GM12873 (cell line): ENCODE measurements around the gene PALD1.

ENCODE experiments used
- TF ChIP-seq, protein P1 (sequence below): IDR thresholded peaks from 2 replicates; pipeline ENCODE4 v1.5.1; 2012; ENCODE audit warnings: low read depth, mild to moderate bottlenecking, moderate library complexity, low read length, control low read depth; ENCODE audit not compliant: insufficient read depth; ENCODE audit errors: missing control alignments

PALD1 gene

DNA sequence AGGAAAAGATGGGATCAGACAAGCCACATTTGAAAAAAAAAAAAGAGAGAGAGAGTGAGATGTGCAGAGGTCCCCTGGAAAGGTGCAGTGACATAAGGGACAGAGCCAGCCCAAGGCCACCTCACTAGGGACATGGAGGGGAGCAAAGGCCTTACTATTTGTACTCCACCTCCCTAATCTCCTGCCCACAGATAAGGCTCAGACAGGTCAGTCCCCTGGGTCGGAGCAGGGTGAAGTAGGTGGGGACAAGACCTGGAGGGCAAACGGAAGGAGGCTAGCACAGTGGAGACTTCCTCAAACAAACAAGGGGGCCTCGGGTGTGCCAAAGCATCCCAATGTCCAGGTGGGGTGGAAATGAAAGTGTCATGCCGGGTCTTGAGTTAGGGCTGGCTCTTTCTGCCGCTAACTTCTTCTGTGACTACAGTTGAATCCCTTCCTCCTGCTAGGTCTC is 117.0 kb downstream of the PALD1 start:
- TF ChIP-seq, protein P1, sequence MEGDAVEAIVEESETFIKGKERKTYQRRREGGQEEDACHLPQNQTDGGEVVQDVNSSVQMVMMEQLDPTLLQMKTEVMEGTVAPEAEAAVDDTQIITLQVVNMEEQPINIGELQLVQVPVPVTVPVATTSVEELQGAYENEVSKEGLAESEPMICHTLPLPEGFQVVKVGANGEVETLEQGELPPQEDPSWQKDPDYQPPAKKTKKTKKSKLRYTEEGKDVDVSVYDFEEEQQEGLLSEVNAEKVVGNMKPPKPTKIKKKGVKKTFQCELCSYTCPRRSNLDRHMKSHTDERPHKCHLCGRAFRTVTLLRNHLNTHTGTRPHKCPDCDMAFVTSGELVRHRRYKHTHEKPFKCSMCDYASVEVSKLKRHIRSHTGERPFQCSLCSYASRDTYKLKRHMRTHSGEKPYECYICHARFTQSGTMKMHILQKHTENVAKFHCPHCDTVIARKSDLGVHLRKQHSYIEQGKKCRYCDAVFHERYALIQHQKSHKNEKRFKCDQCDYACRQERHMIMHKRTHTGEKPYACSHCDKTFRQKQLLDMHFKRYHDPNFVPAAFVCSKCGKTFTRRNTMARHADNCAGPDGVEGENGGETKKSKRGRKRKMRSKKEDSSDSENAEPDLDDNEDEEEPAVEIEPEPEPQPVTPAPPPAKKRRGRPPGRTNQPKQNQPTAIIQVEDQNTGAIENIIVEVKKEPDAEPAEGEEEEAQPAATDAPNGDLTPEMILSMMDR: no peak

DNA sequence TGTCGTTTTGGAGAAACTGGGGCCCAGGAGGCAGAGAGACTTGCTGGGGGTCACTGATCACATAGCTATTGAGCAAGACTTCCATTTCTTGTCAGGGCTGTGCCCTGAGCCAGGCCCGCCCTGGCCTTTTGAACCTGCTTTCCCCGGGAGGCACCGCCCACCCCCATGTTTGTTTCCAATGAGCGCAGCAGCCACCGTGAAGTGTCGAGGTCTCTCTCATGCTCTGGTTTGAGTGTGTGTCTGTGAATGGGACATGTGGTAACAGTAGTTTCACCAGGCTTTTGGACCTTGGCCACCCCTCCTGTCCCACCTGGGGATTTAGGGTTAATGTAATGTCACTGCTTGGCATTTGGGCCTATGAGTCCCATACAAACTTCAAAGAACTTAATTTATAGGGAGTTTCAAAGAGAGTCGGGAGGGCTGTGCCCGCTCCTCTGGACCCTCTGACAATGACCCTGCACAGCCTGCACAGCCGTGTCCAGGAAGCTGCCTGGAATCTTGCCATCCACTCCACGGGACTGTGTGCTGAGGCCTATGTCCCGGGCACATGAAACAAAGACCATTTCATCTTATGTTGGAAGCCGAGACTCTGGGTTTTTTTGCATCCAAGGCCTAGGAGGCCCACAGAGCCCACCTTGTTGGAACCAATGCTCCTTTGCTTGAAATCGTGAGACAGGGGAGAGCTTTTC is 117.7 kb downstream of the PALD1 start:
- TF ChIP-seq, protein P1: no peak

DNA sequence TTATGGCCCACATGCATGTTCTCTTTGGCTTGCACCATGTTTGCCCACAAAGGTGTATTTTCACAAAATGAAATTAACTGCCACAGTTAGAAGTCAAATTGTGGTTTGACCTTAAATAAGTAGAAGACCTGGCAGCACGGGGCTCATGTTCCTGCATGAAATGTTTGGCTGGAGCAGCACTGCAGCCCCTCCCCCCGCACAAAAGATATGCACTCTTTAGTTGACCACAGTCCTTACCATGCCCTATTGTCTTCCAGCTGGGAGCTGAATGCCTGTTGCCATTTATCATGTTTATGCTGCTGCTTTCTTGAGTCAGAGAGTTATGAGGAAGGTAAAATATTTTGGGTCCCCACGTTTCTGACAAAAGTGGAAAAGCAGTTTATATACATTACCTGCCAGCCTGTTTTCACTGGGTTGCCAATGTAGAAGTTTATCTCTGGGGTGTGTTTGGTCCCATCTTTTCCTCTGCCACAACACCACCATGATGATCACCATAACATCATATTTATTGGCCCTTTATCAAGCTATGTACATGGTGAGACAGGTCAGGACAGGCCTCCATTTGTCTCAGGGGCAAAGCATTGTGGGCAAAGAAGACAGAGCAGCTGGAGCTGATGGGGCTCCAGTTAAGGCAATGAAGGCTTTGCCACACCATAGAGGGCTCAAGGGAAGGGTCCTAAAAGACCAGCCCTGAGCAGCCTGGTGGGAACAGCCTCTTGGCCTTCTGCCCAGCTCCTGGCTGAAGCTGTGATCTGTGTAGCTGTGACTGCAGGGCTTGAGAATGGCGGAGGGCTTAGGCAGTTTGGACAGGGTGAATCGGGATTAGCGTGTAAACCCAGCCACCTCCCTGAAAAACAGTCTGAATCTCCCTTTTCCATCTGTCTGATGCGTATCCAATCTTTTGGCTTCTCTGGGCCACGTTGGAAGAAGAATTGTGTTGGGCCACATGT is 118.6 kb downstream of the PALD1 start:
- TF ChIP-seq, protein P1: no peak

DNA sequence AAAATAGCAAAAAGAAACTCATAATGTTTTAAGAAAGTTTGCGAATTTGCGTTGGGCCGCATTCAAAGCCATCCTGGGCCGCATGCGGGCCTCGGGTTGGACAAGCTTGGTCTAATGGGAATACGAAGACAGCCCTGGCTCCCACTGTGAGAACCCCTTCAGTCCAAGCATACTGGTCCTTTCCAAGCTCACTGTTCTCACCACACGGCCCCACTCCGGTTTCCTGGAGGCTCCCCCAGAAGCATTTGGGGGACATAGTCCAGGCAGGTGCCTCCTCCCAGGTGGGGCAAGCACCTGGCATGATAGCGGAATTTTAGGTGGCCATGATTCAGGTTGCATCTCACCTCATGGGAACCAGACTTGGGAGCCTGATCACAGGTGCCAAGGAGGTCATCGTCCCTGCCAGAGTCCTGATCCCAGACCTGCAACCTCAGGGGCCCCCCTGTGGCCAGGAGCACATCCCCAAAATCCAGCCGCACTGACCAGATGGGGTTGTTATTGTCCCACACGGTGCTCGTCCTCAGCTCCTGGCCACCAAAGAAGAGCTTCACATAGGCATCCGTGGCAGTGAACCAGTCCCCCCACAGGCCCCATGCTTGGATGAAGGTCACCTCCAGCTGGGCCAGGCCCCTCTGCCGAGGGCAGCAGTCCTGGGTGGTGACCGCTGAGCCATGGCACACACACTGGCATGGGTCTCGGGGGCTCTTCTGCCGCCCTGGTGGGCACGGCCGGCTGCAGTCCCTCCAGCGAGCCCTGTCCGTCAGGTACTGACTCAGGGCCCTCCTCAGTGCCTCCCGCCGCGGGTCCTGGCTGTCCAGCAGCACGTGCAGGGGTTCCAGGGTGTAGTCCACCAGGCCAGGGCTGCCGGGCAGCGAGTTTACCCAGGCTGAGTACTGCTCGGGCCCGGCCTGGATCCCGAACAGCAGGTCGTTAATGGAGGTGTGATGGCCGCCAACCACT is 119.6 kb downstream of the PALD1 start:
- TF ChIP-seq, protein P1: no peak

DNA sequence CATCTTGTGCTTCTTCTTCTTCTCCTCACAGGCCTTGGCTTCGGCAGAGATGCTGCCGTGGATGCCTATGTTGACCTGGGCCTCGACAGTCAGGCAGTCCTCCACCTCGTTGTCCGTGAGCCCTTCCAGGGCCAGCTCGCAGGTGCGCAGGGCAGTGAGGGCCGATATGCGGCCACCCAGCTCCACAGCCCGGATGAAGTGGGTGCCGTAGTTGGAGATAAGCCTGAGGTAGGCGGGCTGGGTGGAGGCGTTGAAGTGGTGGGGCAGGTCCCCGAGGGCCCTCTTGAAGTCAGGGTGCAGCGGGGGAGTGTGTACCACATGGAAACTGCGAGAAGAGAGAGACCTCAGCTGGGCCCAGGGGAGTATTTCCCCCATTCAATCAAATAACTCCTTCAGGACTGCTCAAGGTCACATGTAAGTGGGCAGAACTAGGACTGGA is 120.3 kb downstream of the PALD1 start:
- TF ChIP-seq, protein P1: no peak

DNA sequence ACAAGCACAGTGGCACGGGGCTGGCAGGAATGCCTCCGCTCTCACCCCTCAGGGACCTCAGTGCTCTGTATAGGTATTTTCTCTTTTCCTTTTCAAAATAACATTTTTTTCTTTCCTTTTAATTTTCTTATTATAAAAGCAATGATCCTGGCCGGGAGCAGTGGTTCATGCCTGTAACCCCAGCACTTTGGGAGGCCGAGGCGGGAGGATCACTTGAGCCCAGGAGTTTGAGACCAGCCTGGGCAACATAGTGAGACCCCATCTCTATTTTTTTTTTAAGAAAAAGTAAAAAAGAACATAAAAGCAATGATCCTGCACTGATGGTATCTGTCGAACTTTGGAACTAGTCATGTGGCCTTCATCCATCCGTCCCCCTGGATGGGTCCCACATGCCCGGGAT is 120.8 kb downstream of the PALD1 start:
- TF ChIP-seq, protein P1: no peak
